22Rv1 (cell line): ENCODE measurements around the gene NASP.

ENCODE experiments used
- ZFX ChIP-seq: fragments of 450-650 bp; IDR thresholded peaks from 2 replicates; pipeline ENCODE4 v1.6.1; 2017; ENCODE audit warnings: antibody characterized with exemption, borderline replicate concordance
- TF ChIP-seq, protein P1 (sequence below): fragments of 450-650 bp; IDR thresholded peaks from 2 replicates; pipeline ENCODE4 v1.5.1; 2017; ENCODE audit warnings: mild to moderate bottlenecking

DNA sequence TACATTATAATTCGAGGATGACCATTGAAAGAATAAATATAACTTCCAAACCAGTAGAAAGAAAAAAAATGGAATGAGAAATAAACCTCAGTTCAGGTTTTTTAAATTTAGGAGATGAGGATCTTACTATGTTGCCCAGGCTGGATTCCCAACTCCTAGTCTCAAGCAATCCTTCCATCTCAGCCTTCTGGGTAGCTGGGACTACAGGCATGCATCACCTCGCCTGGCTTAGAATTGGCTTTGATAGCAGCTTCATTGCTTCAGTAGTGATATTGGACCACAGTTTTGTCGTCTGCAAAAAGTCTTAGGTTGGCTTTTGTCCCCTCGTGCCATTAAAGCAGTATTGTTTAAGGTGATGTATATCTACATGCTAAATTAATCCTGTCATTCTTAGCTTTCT is 2.9 kb downstream of the NASP start:
- TF ChIP-seq, protein P1, sequence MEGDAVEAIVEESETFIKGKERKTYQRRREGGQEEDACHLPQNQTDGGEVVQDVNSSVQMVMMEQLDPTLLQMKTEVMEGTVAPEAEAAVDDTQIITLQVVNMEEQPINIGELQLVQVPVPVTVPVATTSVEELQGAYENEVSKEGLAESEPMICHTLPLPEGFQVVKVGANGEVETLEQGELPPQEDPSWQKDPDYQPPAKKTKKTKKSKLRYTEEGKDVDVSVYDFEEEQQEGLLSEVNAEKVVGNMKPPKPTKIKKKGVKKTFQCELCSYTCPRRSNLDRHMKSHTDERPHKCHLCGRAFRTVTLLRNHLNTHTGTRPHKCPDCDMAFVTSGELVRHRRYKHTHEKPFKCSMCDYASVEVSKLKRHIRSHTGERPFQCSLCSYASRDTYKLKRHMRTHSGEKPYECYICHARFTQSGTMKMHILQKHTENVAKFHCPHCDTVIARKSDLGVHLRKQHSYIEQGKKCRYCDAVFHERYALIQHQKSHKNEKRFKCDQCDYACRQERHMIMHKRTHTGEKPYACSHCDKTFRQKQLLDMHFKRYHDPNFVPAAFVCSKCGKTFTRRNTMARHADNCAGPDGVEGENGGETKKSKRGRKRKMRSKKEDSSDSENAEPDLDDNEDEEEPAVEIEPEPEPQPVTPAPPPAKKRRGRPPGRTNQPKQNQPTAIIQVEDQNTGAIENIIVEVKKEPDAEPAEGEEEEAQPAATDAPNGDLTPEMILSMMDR = no peak
- no peak for TF ChIP-seq ZFX
